Body of pancreas (tissue), 4 donors: ENCODE data around the gene ZNF57.

Experiments
- CTCF ChIP-seq, 7 experiments: fragments of 450-650 bp in 4 of 7; fragments of 200-600 bp in 3 of 7; sonication (generic) in 3 of 7; IDR thresholded peaks; one replicate each; pipeline ENCODE4 v1.5.1; 2016 to 2019; ENCODE audit warnings: antibody characterized with exemption in 7 of 7
- POLR2A ChIP-seq, 3 donors: fragments of 450-650 bp; IDR thresholded peaks; one replicate each; pipeline ENCODE4 v1.6.1; 2016; ENCODE audit warnings: antibody characterized with exemption in 3 of 3, mild to moderate bottlenecking in 2 of 3

GRCh38 chr19:2867025-2867991 is 33.4 kb upstream of the ZNF57 start, which contains the start of gene ZNF556:
- TF ChIP-seq CTCF (IDR thresholded peaks at IDR 0.05) (no peak), POLR2A (IDR thresholded peaks at IDR 0.05) (no peak)
